Measurements from ENCODE around the gene FTO.

DNA sequence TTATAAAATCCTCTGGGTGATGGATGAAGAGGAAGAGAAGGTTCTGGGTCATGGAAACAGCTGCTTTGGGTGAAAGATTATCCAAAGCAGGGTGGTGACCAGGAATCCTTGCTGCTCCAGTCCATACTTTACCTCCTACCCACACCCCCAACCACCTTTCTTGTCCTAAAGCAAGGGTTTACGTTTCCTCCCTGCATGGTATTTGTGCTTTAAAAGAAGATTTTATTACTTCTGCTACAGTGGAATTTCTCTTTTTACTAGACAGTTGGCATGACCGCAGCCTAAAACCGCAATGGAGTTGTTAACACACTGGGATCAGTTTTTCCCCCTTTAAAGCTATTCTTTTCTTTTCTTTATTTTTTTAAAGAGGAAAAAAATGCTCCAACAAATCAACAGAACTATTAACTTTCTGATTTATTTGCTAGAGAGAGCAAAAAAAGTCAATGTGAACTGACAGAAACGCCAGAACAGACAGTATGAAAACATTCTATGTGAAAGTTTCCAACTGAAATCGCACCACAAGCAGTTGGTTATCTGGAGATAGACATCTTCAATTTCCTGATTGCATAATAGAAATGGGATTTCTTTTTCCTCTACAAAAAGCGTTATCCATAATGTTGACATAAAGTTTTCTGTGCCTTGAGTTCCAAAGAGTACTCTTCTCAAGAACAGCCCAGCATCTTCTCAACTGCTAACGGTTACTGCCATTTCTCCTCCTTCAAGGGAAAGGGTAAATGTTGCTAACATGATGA, 346.7 kb downstream of the FTO start:
- no peak for TF ChIP-seq EZH2 (IDR thresholded peaks at IDR 0.05; ENCODE audit: borderline replicate concordance)
- TF ChIP-seq, protein P1, sequence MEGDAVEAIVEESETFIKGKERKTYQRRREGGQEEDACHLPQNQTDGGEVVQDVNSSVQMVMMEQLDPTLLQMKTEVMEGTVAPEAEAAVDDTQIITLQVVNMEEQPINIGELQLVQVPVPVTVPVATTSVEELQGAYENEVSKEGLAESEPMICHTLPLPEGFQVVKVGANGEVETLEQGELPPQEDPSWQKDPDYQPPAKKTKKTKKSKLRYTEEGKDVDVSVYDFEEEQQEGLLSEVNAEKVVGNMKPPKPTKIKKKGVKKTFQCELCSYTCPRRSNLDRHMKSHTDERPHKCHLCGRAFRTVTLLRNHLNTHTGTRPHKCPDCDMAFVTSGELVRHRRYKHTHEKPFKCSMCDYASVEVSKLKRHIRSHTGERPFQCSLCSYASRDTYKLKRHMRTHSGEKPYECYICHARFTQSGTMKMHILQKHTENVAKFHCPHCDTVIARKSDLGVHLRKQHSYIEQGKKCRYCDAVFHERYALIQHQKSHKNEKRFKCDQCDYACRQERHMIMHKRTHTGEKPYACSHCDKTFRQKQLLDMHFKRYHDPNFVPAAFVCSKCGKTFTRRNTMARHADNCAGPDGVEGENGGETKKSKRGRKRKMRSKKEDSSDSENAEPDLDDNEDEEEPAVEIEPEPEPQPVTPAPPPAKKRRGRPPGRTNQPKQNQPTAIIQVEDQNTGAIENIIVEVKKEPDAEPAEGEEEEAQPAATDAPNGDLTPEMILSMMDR (IDR thresholded peaks at IDR 0.05; ENCODE audit: poor library complexity) = no peak
- peak; percentile 86 for TF ChIP-seq EZH2phosphoT487 (IDR thresholded peaks at IDR 0.05; ENCODE audit: low read depth, severe bottlenecking, unreplicated experiment)

Measured in hepatocyte (in vitro differentiated cells).